Small intestine (tissue), 7 donors: ENCODE data around the gene STPG1. TPM values are rescaled to one million over a fixed set of nuclear protein-coding genes. Genes with fewer than 3 reads are reported as not detected.

Experiments
- DNase-seq, 2 donors: peaks; one replicate each; pipeline versions ENCODE4 v3.0.0 to v3.0.0-alpha.2; 2013
- FAIRE-seq: peaks from 2 replicates; lab custom pipeline; 2012; peaks lifted over from hg19 to GRCh38; lab: Jason Lieb, UNC
- H3K27ac ChIP-seq, 3 donors: one replicate each; pipeline ENCODE4 v1.5.1; 2013; ENCODE audit warnings: low read length in 2 of 3, mild to moderate bottlenecking in 2 of 3, control low read depth in 1 of 3, inconsistent platforms in 1 of 3, low read depth in 1 of 3, moderate library complexity in 1 of 3
- H3K27me3 ChIP-seq, 3 donors: one replicate each; pipeline ENCODE4 v1.6.1; 2013; ENCODE audit warnings: low read length in 3 of 3, inconsistent platforms in 1 of 3; ENCODE audit not compliant: control insufficient read depth in 3 of 3, insufficient read depth in 3 of 3
- H3K36me3 ChIP-seq, 3 donors: one replicate each; pipeline ENCODE4 v1.6.1; 2013; ENCODE audit warnings: low read length in 3 of 3, inconsistent platforms in 1 of 3, low read depth in 1 of 3, mild to moderate bottlenecking in 1 of 3, moderate library complexity in 1 of 3; ENCODE audit not compliant: control insufficient read depth in 3 of 3, insufficient read depth in 2 of 3
- H3K4me1 ChIP-seq, 3 donors: one replicate each; pipeline ENCODE4 v1.6.1; 2013; ENCODE audit warnings: low read length in 2 of 3, inconsistent platforms in 1 of 3, low read depth in 1 of 3, mild to moderate bottlenecking in 1 of 3, moderate library complexity in 1 of 3; ENCODE audit not compliant: control insufficient read depth in 3 of 3, insufficient read depth in 2 of 3
- H3K4me3 ChIP-seq, 3 donors: one replicate each; pipeline ENCODE4 v1.5.1; 2013; ENCODE audit warnings: low read length in 3 of 3, control low read depth in 1 of 3, inconsistent platforms in 1 of 3, low read depth in 1 of 3, mild to moderate bottlenecking in 1 of 3, moderate library complexity in 1 of 3
- H3K9me3 ChIP-seq, 2 donors: one replicate each; pipeline ENCODE4 v1.6.1; 2013; ENCODE audit warnings: low read depth in 1 of 2, low read length in 1 of 2; ENCODE audit not compliant: control insufficient read depth in 2 of 2, insufficient read depth in 1 of 2
- WGBS, 3 donors: extraction: QIAGEN DNeasy Blood & Tissue Kit; methylation state at CpG; one replicate each; pipeline ENCODE4 v1.1.7; 2013; 5-methylcytosine and 5-hydroxymethylcytosine counted together
- polyA plus RNA-seq, 4 donors: library from polyadenylated mRNA; stranded (reverse) in 3 of 4; unstranded in 1 of 4; fragments of 200-250 nt in 3 of 4; fragments of 120-200 nt in 1 of 4; gene quantifications; one replicate each; pipeline versions ENCODE4 v1.2.1 to v1.2.3, GENCODE V29; 2013
- donor health status: healthy with polysubstance abuse.
- donor health status: control.
- donor health status: control.
- donor health status: Bipolar disorder and iron deficiency.
- donor health status: healthy.

Gene STPG1
- polyA plus RNA-seq, 4 donors = 5.7 to 10.3 (median 6.5) TPM

DNA sequence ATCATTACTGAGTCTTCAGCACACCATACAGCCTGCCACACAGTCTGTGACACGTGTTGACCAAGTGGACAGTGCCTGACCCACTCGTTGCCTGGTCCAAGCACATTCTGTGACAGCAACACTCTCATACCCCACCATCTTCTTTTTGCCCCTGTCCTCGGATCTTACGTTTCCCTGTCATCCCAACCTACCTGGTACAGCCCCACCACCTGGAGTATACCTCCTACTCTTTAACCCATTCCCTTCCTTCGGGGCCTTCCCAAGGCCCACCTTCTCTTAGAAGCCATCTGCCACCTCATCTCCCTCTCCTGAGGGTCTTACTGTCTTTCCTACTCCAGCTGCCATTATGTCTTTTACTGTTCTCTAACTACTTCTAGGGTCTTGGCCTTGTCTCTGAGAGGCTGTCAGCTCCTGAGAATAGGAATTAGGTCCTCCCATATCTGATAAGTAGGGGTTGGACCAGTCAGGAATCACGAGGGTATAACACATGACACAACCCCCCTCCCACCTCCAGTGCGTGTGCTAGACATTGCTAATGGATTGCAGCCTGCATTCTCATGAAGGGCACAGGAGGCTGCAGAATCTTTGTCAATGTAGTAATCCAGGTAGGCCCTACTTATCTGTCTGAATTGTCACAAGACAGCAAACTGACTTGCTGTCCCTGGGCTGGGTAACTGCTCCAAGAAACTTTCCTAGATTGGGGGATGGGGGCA is 81.5 kb downstream of the STPG1 start:
- no peak for FAIRE-seq
- Histone ChIP-seq H3K36me3 (no peaks in the 10 kb centered on the region), H3K4me3 (no peak overlapping the region), H3K27me3 (peaks cover 0 to 2% (median 0%) of the 10 kb centered on the region in 3 donors), H3K27ac (no peak overlapping the region), H3K4me1 (no peaks in the 10 kb centered on the region), H3K9me3 (no peaks in the 10 kb centered on the region)
- 82 to 84% (median 84%) methylated on average over 7 of the region's 7 CpGs for WGBS, 3 donors
- no peak for DNase-seq

DNA sequence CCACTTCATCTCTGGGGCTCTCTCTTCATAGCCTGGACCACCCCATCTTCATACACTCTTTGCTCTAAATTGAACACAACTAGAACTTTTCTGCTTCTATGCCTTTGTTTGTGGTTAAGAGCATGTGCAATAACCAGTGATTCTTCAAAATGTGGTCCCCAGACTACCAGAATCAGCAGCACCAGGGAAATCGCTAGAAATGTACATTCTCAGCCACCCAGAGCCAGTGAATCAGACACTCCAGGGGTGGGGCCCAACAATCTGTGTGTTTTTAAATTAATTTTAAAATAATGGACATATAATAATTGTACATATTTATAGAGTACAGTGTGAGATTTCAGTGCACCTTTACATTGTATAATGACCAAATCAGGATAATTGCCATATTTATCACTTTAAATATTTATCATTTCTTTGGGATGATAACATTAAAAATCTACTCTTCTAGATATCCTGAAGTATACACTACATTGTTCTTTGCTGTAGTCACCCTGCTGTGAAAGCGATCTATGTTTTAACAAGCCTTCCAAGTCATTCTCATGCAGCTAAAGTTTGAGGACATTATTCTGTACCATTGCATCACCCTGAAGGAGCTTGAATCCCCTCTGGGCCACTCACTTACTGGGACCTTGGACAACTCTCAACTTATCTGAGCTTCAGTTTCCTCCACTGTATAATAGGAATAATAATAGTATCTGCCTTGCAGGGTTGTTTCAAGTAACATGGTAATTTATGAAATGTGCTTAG is 83.6 kb downstream of the STPG1 start:
- H3K9me3 ChIP-seq = no peaks in the 10 kb centered on the region
- H3K4me1 ChIP-seq = no peaks in the 10 kb centered on the region
- no peak overlapping the region for H3K4me3 ChIP-seq
- FAIRE-seq = no peak
- 88 to 92% (median 89%) methylated on average over 2 of the region's 2 CpGs for WGBS, 3 donors
- peaks cover 0 to 2% (median 0%) of the 10 kb centered on the region in 3 donors for H3K27me3 ChIP-seq
- H3K27ac ChIP-seq = no peak overlapping the region
- no peaks in the 10 kb centered on the region for H3K36me3 ChIP-seq
- DNase-seq = no peak

DNA sequence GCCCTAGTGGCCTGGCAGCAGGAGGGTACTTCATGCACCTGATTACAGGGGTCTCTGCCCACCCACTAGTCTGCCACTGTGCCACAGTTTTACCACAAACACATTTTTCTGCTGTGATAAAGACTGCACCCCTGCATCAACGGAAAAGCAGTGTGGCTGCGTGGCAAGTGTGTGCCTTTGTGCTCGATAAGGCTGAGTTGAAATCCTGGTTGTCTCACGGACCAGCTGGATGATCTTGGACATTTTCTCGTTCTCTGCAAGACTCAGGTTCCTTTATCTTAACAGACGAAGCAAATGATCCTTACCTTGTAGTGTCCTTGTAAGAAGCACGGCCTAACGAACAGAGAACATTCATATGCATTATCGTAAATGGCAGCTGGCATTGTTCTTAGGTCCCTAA is 84.3 kb downstream of the STPG1 start:
- no peak overlapping the region for H3K27ac ChIP-seq
- no peaks in the 10 kb centered on the region for H3K36me3 ChIP-seq
- FAIRE-seq = no peak
- no peak overlapping the region for H3K4me3 ChIP-seq
- DNase-seq = no peak
- peaks cover 0 to 2% (median 0%) of the 10 kb centered on the region in 3 donors for H3K27me3 ChIP-seq
- 83 to 88% (median 84%) methylated on average over 9 of the region's 9 CpGs for WGBS, 3 donors
- no peaks in the 10 kb centered on the region for H3K4me1 ChIP-seq
- H3K9me3 ChIP-seq = no peaks in the 10 kb centered on the region

DNA sequence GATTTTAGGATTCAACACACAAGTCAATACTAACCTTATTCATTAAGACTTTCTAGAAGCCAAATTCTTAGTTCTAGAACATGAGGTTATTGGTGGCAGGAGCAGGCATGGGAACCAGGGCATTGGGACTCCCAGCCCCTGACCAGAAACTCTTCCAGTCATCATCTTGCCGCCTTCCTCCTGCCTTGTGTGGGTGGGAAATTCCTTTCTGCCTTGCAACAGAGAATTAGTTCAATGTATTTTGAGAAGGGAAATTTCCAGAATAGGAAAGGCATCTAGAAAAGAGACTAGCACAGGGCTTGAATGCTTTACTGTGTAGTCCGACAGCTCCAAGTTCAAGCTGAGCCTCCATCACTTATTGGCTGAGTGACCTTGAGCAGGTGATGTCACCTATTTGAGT is 85.7 kb downstream of the STPG1 start:
- Histone ChIP-seq H3K4me3 (no peak overlapping the region), H3K36me3 (no peaks in the 10 kb centered on the region), H3K4me1 (no peaks in the 10 kb centered on the region), H3K9me3 (no peaks in the 10 kb centered on the region), H3K27me3 (peaks cover 0 to 2% (median 0%) of the 10 kb centered on the region in 3 donors), H3K27ac (no peak overlapping the region)
- 82 to 96% (median 93%) methylated on average over 2 of the region's 2 CpGs for WGBS, 3 donors
- DNase-seq (no peak), FAIRE-seq (no peak)

DNA sequence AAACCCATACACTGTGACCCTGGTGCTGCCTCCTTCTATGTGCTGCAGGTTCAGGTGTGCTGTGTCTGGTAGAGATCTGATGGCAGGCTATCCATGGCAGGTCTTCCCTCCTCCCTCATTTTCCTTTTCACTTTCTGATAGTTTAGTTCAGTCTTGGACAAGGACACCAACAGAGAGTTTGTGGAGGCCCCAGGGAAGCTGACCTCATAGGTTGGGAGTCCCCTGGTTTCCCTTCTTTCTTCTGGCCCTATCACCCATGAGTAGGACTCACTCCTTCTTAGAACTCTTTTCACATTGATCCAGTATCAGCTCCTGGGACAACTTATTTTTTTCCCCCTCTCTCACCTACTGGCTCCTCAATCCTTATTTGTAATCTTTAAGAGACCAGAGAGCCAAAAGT is 86.1 kb downstream of the STPG1 start:
- Histone ChIP-seq H3K27me3 (peaks cover 0 to 2% (median 0%) of the 10 kb centered on the region in 3 donors), H3K27ac (no peak overlapping the region), H3K4me1 (no peaks in the 10 kb centered on the region), H3K36me3 (no peaks in the 10 kb centered on the region), H3K4me3 (no peak overlapping the region), H3K9me3 (no peaks in the 10 kb centered on the region)
- FAIRE-seq (no peak), DNase-seq (no peak)

DNA sequence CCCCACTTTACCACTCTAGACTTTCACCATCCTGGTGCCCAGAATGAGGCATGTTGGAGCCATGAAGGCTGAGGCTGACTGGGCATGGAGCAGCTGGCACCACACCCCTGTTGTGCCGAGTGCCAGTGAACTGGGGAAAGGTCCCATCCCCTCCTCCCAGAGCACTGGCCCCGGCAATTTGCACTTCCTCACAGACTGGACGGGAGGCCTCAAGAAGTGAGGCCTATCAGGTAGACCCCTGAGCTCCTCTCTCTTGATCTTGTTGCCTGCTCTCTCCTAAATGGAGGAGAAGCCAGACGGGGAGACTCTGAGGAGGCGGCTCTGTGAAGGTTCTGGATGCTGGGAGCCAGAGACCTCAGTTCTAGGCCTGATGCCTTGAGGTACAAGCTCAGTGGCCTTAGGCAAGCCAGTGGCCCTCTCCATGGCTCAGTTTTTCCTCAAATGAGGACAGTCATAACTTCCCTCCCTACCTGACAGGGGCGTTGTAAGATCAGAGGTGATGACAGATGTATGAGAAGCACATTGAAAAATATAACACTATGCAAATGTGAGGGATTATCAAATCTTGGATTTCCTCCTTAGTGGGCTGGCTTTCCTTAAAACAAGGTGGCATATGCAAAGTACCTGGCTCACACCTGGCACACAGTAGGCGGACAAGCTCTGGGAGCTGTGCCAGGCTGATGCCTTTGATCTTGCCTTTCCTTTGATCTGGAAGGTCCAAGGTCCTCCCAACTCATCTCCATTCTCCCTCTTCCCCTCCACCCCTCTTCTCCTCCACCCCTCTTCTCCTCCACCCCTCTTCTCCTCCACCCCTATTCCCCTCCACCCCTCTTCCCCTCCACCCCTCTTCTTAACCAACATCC is 87.8 kb downstream of the STPG1 start:
- Histone ChIP-seq H3K36me3 (no peaks in the 10 kb centered on the region), H3K27me3 (peaks cover 0 to 13% (median 2%) of the 10 kb centered on the region in 3 donors), H3K9me3 (no peaks in the 10 kb centered on the region), H3K4me1 (peaks cover 3 to 11% (median 4%) of the 10 kb centered on the region in 3 donors), H3K27ac (no peak overlapping the region), H3K4me3 (no peak overlapping the region)
- WGBS, 3 donors = 45 to 71% (median 55%) methylated on average over 7 of the region's 7 CpGs
- no peak for FAIRE-seq
- DNase-seq = no peak

DNA sequence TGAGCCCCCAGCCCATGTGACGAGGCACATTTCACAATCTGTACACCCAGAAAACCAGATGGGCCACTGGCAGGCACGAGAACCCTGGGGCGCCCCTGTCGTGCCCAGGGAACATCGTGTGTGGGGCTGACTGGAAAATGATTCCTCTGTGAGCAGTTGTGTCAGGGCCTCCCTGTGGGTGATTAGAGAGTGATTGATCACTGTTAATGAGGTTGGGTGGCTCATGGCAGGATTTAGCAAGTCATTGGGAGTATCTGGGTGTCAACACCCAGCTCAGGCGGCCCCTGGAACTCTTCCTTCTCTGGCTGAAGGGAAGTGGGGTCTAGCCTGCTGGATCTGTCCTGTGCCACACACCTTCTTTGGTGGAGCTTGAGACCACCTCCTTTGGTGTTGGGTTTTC is 88.7 kb downstream of the STPG1 start:
- Histone ChIP-seq H3K9me3 (no peaks in the 10 kb centered on the region), H3K4me3 (no peak overlapping the region), H3K27ac (no peak overlapping the region), H3K36me3 (no peaks in the 10 kb centered on the region), H3K4me1 (peaks cover 3 to 11% (median 4%) of the 10 kb centered on the region in 3 donors), H3K27me3 (peaks cover 0 to 13% (median 2%) of the 10 kb centered on the region in 3 donors)
- WGBS, 3 donors = 65 to 78% (median 69%) methylated on average over 6 of the region's 6 CpGs
- no peak for DNase-seq
- no peak for FAIRE-seq

DNA sequence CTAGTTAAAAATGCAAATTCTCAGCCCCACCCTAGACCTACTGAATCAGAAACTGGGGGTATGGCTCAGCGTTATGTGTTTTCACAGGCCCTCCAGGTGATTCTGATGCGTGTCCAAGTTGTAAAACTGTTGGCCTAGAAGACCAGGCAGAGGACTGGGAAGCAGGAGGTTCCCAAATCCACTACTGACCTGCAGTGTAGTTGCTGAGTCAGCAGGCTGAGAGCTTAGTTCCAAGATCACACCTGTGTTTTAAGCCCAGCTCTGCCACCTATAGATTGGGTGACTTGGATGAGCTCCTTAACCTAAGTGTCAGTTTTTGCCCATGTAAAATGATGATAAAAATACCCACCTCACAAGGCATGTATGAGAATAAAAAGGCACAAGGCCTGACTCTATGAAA is 90.3 kb downstream of the STPG1 start:
- Histone ChIP-seq H3K4me3 (no peak overlapping the region), H3K9me3 (no peaks in the 10 kb centered on the region), H3K27ac (no peak overlapping the region), H3K36me3 (no peaks in the 10 kb centered on the region), H3K4me1 (peaks cover 3 to 11% (median 4%) of the 10 kb centered on the region in 3 donors), H3K27me3 (peaks cover 0 to 13% (median 2%) of the 10 kb centered on the region in 3 donors)
- no peak for DNase-seq
- no peak for FAIRE-seq
- 80 to 89% (median 85%) methylated on average over 2 of the region's 2 CpGs for WGBS, 3 donors
